Stimulated activated naive CD8-positive, alpha-beta T cell treated with anti-CD3 and anti-CD28 coated beads, Interleukin-15, amount 100 ng/mL, for 72 hours (primary cell): Measurements from ENCODE around the gene HOXC6.

Source experiments
- ATAC-seq: fragments of 150-1000 bp; cut with Tn5 transposase; 2 replicates; pipeline ENCODE4 v1.10.0; 2021; ENCODE audit warnings: mild to moderate bottlenecking, moderate library complexity
- DNase-seq, 2 donors: peaks; one replicate each; pipeline ENCODE4 v3.0.0; 2021 to 2022
- H3K27ac Mint-ChIP-seq, 2 donors: one replicate each; pipeline ENCODE4 v1.8.0; 2022; ENCODE audit warnings: mild to moderate bottlenecking in 2 of 2, mixed read lengths in 2 of 2, moderate library complexity in 2 of 2
- H3K27me3 Mint-ChIP-seq: one replicate; pipeline ENCODE4 v1.8.0; 2022; ENCODE audit warnings: mixed read lengths
- H3K4me1 Mint-ChIP-seq: one replicate; pipeline ENCODE4 v1.8.0; 2022; ENCODE audit warnings: mild to moderate bottlenecking, mixed read lengths
- H3K4me3 Mint-ChIP-seq, 2 donors: one replicate each; pipeline ENCODE4 v1.8.0; 2022; ENCODE audit warnings: mild to moderate bottlenecking in 2 of 2, mixed read lengths in 2 of 2, moderate library complexity in 1 of 2
- H3K9me3 Mint-ChIP-seq, 2 donors: one replicate each; pipeline ENCODE4 v1.8.0; 2022; ENCODE audit warnings: mixed read lengths in 2 of 2

HOXC6 gene

DNA sequence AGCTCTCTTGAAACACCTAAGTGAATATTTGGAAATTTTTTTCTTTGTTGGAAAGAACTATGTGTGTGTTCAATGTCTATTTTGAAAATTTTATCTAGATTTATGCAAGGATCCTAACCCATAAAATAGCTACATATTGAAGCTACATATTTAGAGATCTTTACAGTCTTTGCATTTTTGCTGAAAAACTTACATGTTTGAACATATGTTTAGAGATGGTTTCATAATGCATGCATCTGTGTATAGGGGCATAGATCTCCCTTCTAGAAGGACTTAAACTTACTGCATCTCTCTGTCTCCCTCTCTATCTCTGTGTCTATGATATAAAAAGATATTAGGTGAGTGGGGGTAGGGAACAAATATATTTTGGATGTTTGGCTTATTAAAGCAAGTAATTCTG is 17.2 kb downstream of the HOXC6 start:
- Mint-ChIP-seq H3K4me3 (no peak overlapping the region), H3K4me1 (peaks cover 39% of the 10 kb centered on the region), H3K27me3 (peaks cover 100% of the 10 kb centered on the region), H3K9me3 (no peaks in the 10 kb centered on the region), H3K27ac (no peak overlapping the region)
- DNase-seq (no peak), ATAC-seq (no peak)

DNA sequence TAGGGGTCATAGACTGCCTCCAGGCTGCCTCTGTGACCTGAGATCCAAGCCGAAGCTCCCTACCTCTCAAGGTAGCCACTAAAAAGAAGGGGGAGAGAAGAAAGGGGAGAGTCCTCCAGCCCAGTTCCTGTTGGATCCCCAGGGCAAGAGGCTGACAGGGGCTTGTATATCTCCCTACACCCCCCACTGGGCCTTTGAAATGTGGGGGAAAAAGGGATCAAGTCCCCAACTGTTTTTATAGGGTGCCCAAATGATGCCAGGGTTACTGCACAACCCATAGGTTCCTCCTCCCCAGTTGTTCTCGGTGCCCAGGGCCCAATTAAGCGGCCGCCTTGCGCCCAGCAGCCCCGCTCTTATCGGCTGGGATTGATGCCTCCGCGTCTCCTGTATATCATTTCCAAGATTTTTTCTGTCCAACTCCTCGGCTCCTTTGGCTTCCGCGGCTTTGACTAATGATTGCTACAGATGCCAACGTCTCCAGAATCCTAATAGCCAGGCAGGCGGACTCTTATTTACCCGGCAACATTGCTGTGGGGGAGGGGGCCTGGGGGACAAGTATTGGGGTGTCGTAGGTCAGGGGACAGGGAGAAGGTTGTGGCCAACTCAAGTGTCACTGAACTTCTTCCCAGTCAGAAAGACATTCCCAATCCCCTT is 17.8 kb downstream of the HOXC6 start:
- H3K4me1 Mint-ChIP-seq: peaks cover 45% of the 10 kb centered on the region
- peaks cover 100% of the 10 kb centered on the region for H3K27me3 Mint-ChIP-seq
- no peak overlapping the region for H3K27ac Mint-ChIP-seq
- no peak for ATAC-seq
- no peak overlapping the region for H3K4me3 Mint-ChIP-seq
- DNase-seq: no peak
- no peaks in the 10 kb centered on the region for H3K9me3 Mint-ChIP-seq

DNA sequence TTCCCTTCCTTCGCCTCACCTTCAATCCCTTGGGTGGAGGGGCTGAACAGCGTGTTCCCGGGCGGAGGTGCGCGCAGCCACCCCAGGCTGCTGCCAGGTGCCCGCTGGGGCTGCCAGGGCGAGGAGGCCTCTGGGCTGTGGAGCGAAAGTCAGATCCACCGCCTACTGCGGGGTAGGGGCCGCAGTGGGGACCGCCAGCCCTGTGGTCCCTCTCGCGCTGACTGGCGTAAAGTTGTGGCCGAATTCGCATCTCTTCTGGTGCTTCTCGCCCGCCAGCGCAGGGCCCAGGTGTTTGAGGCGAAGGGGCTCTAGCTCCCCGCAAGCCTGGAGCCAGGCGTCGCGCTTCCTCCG is 18.5 kb downstream of the HOXC6 start:
- H3K4me3 Mint-ChIP-seq: peak overlapping the region; percentile 69 to 70
- no peak overlapping the region for H3K27ac Mint-ChIP-seq
- DNase-seq (no peak), ATAC-seq (peak; percentile 35)
- peaks cover 100% of the 10 kb centered on the region for H3K27me3 Mint-ChIP-seq
- H3K9me3 Mint-ChIP-seq: no peaks in the 10 kb centered on the region
- H3K4me1 Mint-ChIP-seq: peaks cover 53% of the 10 kb centered on the region

DNA sequence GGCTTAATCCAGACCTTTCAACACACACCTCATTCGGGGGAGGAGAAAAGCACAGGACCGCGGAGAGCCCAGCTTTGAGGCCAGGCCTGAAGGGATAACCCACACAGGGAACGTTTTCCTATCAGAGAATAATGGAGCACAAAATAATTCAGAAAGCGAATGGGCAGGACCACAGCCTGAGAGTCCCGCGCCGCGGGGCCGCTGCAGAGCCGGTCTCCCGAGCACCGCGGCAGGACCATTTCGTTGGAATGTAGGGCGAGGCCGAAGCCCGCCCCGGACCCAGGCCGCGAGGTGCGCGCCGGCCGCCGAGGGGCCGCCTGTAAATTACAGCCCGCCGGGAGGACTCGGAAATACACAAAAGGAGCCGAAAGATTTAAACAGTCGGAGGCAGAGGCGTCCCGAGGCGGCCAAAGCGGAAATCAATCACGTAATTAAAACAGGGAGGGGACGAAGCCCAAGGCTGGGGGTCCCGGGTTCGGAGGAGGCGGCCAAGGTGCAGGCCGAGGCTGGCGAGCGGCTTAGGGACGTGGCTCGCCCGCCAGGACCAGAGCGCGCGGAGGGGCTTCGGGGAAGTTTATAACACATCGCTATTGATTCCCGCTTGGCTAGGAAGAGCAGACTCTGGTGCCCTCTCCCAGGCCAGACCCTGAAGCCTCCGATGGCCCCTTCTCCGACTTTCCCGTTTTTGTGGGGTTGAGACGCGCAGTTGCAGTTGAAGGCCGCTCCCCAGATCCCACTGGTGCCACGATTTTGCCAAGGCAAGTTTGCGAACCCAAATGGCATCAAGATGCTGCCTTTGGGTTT is 19.1 kb downstream of the HOXC6 start:
- H3K27me3 Mint-ChIP-seq: peaks cover 100% of the 10 kb centered on the region
- peaks cover 59% of the 10 kb centered on the region for H3K4me1 Mint-ChIP-seq
- H3K27ac Mint-ChIP-seq: no peak overlapping the region

DNA sequence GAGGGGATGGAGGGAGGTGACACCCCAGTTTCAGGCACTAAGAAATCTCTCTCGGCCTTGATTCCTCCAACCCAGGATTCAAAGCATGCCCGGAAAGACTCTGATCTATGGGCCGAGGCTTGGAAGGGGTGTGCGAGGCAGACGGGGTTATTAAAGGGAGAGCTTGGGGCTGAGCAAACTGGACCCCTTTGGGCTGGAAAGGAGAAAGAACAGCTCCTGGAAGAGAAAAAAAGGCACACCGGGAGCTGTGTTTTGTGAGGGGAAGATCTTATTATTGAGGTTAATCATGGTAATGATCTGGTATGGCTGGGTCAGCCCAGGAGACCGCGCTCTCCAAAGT is 19.7 kb downstream of the HOXC6 start:
- DNase-seq (no peak), ATAC-seq (no peak)
- Mint-ChIP-seq H3K27me3 (peaks cover 100% of the 10 kb centered on the region), H3K27ac (no peak overlapping the region), H3K4me1 (peaks cover 64% of the 10 kb centered on the region), H3K4me3 (peak overlapping the region in 1 of 2 donors; percentile 70), H3K9me3 (no peaks in the 10 kb centered on the region)

More for the DNA sequence above, 19.1 kb downstream of the HOXC6 start:
- no peak for DNase-seq
- Mint-ChIP-seq H3K4me3 (peak overlapping the region; percentile 69 to 70), H3K9me3 (no peaks in the 10 kb centered on the region)
- no peak for ATAC-seq

DNA sequence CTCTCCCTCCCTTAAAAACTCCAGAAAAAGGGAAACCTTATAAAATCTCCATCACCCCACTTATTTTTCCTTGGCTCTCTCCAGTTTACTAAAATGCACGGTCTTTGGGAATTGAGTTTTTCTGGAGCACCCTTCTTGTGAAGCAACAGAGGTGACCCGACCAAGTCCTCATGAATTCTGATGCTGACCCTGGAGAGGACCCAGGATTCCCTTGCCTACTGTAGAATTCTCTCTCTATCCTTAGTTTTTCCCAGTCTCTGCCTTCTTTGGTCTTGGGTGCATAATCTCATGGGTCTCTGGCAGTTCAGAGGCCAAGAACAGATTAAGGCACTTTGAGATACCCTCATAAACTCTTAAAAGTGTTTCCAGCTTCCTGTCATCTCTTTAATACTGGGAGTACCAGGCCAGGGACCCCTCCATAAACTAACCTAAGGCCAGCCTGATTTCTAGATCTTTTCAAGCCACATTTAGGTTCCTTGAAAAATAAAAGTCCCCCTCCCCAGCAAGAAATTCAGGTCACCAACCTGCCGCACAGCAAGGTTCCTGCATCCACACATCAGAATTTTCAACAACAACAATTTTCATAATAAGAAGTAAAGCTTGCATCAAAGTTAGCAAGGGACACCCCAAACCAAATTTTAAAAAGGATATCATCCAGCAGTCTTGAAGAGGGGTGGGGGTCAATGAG is 20.3 kb downstream of the HOXC6 start:
- no peak for ATAC-seq
- H3K4me1 Mint-ChIP-seq: peaks cover 68% of the 10 kb centered on the region
- H3K27me3 Mint-ChIP-seq: peaks cover 99% of the 10 kb centered on the region
- DNase-seq: no peak
- no peak overlapping the region for H3K4me3 Mint-ChIP-seq
- no peaks in the 10 kb centered on the region for H3K9me3 Mint-ChIP-seq
- H3K27ac Mint-ChIP-seq: no peak overlapping the region

DNA sequence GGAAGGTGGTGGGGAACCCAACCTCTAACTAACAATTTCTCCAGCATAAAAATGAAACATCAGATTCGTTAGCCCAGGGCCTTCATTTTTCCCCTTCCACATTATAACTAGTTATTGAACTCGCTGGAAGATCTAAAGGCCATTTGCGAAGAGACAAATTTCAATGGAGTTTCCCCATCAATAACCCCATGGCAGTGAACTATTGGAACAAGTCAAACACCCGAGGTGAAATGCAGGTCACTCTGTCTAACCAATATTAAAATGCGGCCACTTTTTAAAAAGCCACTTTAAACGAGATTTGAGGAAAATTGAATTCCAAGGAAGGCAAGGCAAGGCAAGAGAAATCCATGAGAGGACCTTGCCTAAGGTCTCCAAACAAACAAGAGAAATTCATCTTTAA is 20.9 kb downstream of the HOXC6 start:
- Mint-ChIP-seq H3K27ac (no peak overlapping the region), H3K4me3 (no peak overlapping the region), H3K9me3 (no peaks in the 10 kb centered on the region), H3K4me1 (peaks cover 67% of the 10 kb centered on the region), H3K27me3 (peaks cover 99% of the 10 kb centered on the region)
- no peak for ATAC-seq
- DNase-seq: no peak

DNA sequence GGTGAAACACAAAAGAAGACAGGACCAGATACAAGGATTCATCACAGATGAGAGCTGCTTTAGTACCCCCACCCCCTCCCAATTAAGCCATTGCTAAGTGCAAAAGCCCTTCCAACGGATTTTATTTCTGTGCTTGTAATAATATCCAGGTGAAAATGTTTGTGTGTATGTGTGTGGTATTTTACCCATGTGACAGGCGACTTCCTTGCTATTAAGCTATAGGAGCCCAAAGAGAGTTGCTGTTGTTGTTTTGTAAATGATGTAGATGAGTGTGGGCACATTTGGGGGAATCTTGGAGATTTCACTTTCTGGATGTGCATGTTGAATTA is 22.2 kb downstream of the HOXC6 start:
- Mint-ChIP-seq H3K27ac (no peak overlapping the region), H3K4me1 (peaks cover 68% of the 10 kb centered on the region), H3K27me3 (peaks cover 99% of the 10 kb centered on the region), H3K4me3 (peak overlapping the region; percentile 27 to 56), H3K9me3 (no peaks in the 10 kb centered on the region)
- ATAC-seq (no peak), DNase-seq (no peak)

DNA sequence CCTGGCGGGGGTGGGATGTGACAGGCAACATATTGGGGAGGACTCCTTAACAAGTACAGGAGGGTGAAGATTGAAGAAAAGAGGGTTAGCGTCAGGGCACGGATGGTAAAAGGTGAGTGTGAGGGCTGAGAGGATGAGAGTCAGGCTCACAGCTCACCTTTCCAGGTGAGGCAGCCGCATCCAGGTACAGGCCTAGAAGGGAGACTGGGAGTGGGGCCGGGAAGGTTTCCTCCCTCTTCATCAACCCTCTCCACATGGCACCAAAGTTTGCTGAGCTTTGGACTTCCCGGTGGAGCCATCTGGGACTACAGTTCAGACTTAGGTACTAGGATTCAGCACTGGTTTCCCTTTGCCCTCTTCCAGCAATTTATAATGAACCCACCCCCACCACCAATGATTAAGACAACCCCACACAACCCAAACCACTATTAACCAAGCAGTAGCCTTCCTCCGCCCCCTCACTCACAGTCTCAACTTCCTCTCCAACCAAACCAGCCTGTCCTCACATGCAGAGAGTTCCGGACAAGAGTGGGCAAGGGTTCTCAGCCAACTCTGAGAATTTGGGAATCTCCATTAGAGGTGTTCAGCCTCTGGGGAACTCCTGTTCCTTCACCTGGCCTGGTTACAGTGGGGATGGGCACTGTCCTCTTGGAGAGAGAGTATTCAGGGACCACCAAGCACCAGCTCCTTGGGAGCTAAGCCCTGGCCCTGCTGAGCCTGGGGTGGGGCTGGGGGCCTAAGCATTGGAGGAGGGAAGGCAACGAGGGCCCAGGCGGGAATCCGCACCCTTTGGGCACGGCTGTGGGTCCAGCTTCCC is 23.0 kb downstream of the HOXC6 start:
- ATAC-seq: no peak
- H3K4me3 Mint-ChIP-seq: no peak overlapping the region
- no peak for DNase-seq
- no peak overlapping the region for H3K27ac Mint-ChIP-seq
- peaks cover 99% of the 10 kb centered on the region for H3K27me3 Mint-ChIP-seq
- H3K4me1 Mint-ChIP-seq: peaks cover 68% of the 10 kb centered on the region
- no peaks in the 10 kb centered on the region for H3K9me3 Mint-ChIP-seq

DNA sequence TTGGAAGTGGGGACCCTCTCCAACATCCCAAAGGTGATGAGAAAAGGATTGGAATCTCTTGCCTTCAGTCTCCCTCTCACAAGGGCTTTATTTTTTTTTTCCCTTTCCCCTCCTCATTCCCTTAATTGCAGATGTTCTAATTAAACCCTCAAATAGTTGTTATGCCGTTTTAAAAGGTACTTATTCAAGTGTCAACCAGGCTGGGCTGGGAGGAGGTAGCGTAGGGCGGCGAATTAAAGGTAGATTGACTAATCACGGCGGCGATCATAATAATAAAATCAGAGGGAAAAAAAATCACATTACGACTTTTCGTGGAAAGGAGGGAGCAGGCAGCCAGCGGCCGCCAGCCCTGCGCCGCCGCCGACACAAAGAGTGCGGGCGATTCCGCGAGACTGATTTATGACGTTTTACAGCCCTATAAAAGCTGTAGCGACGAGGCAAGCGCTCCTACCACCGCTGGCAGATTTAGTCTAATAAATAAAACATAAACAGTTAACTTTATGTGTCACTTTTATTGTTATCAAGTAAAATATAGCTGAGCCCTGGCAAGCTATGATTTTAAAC is 23.7 kb downstream of the HOXC6 start:
- Mint-ChIP-seq H3K27ac (no peak overlapping the region), H3K4me1 (peaks cover 61% of the 10 kb centered on the region)

DNA sequence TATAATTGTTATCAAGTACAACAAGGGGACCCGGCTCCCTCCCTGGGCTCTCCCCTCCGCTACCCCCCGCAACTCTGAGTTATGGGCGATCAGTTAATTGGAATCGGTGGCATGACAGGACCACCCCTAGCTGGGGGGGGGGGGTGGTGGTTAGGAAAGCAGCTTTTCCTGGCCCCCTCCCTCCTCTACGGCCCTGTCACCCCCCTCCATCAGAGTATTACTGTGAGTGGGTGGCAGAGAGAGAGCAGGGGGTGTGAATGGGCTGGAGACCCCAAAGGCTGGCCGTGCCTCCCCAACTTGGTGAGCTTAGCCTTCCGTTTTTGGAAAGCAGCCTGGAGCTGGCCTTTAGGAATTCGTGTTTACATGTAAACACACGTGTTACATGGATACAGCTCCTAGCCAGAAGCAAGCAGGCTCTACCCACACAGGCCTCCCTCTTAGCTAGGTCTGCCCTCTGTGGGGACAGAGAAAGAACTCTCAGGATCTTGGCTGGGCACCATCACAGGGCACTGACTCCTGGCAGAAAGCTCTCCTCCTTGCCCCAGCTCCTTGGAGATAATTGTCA is 24.3 kb downstream of the HOXC6 start:
- Mint-ChIP-seq H3K27ac (peak overlapping the region in 1 of 2 donors; percentile 54), H3K27me3 (peaks cover 99% of the 10 kb centered on the region), H3K9me3 (no peaks in the 10 kb centered on the region), H3K4me3 (peak overlapping the region; percentile 83 to 85), H3K4me1 (peaks cover 55% of the 10 kb centered on the region)
- ATAC-seq (no peak), DNase-seq (no peak)

More for the DNA sequence above, 23.7 kb downstream of the HOXC6 start:
- Mint-ChIP-seq H3K27me3 (peaks cover 99% of the 10 kb centered on the region), H3K4me3 (peak overlapping the region; percentile 27 to 85), H3K9me3 (no peaks in the 10 kb centered on the region)
- DNase-seq (no peak), ATAC-seq (no peak)

DNA sequence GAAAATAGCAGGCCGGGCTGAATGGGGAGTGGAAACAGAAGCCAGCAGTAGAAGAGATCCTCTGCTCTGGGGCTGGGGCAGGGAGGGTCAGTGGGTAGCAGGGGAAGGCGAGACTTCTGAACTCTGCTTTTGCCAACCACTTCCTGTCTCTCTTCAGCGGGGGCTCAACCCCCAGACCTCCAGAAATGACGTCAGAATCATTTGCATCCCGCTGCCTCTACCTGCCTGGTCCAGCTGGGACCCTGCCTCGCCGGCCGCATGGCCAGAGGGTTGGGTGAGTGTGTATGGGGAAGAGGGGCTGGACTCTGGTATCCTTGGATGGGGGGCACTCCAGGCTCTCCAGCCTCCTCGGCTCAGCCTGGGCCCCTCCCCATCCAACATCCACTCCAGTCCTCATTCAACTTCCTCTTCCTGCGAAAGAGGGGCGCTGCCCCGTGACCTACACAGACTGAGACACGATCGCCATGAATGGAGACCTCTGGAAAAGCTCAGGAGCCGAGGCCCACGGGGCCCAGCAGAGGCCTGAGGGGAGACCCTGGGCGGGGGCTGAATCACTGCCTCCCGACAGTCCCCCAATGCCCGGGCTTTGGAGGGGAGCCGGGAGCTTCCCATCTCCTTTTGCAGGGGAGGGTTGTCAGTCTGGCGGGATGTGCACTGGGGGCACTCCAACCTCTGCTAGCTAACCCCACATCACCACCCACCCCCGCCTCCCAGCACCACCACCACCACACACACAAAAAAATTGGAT is 24.9 kb downstream of the HOXC6 start:
- peak; percentile 69 for ATAC-seq
- no peaks in the 10 kb centered on the region for H3K9me3 Mint-ChIP-seq
- peak in 1 of 2 donors; percentile 40 for DNase-seq
- peak overlapping the region; percentile 83 to 85 for H3K4me3 Mint-ChIP-seq
- H3K27me3 Mint-ChIP-seq: peaks cover 99% of the 10 kb centered on the region
- peak overlapping the region; percentile 54 to 68 for H3K27ac Mint-ChIP-seq
- H3K4me1 Mint-ChIP-seq: peaks cover 50% of the 10 kb centered on the region

DNA sequence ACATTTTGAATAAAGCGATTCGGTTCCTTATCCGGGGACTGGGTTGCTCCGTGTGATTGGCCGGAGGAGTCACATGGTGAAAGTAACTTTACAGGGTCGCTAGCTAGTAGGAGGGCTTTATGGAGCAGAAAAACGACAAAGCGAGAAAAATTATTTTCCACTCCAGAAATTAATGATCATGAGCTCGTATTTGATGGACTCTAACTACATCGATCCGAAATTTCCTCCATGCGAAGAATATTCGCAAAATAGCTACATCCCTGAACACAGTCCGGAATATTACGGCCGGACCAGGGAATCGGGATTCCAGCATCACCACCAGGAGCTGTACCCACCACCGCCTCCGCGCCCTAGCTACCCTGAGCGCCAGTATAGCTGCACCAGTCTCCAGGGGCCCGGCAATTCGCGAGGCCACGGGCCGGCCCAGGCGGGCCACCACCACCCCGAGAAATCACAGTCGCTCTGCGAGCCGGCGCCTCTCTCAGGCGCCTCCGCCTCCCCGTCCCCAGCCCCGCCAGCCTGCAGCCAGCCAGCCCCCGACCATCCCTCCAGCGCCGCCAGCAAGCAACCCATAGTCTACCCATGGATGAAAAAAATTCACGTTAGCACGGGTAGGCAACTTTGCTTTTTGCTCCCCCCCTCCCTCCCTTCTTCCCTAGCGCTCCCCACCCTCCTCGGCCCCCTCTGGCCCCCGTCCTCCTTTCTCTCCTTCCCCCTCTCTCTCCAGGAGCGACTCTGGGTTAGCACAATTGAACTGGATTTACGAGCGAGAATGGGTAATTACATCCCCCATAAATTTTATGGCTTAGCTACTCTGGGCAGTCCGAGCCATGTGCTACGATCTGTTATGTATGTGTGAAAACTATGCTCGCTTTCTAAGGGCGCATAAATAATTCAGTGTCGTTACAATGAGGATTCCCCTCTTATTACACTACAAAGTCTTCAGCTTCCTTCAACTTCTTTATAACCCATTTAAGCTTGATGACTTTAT is 25.8 kb downstream of the HOXC6 start, which contains the start of gene HOXC4:
Gene HOXC4, plus strand, starts transcription at position 85 of the 991 bp plus-strand sequence. Its CDS starts 88 bp downstream, at position 173.
- Mint-ChIP-seq H3K27ac (peak within 1 kb of the TSS; percentile 68 to 75), H3K4me1 (peaks cover 50% of the 10 kb centered on the region), H3K9me3 (no peaks in the 10 kb centered on the region), H3K4me3 (peak within 1 kb of the TSS; percentile 83 to 85), H3K27me3 (peaks cover 99% of the 10 kb centered on the region)
- ATAC-seq: peak; percentile 75
- no peak for DNase-seq
